Measurements from ENCODE around the gene XPO6.

DNA sequence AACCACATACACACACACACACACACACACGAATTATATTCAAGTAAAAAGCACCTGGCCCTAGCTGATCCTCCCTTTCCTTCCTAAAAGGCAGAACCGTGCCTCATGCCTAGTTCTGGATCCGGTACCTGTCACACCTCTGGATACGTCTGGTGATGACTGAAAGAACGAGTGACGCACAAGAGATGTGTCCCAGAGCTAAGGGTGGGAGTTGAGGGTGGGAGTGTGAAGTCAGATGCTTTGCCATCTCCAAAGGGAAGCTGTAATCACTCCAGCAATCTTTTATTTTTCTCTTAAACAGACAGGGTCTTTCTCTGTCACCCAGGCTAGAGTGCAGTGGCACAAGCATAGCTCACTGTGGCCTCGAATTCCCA lies 121.8 kb downstream of the XPO6 start:
- TF ChIP-seq, protein P1, sequence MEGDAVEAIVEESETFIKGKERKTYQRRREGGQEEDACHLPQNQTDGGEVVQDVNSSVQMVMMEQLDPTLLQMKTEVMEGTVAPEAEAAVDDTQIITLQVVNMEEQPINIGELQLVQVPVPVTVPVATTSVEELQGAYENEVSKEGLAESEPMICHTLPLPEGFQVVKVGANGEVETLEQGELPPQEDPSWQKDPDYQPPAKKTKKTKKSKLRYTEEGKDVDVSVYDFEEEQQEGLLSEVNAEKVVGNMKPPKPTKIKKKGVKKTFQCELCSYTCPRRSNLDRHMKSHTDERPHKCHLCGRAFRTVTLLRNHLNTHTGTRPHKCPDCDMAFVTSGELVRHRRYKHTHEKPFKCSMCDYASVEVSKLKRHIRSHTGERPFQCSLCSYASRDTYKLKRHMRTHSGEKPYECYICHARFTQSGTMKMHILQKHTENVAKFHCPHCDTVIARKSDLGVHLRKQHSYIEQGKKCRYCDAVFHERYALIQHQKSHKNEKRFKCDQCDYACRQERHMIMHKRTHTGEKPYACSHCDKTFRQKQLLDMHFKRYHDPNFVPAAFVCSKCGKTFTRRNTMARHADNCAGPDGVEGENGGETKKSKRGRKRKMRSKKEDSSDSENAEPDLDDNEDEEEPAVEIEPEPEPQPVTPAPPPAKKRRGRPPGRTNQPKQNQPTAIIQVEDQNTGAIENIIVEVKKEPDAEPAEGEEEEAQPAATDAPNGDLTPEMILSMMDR (IDR thresholded peaks at IDR 0.05), result no peak
- TF ChIP-seq ZFX (IDR thresholded peaks at IDR 0.05; ENCODE audit: borderline replicate concordance), result no peak

Measured in 22Rv1 (cell line).